HEK293 (cell line): ENCODE measurements around the gene BIRC5.

Experiments
- BCL11B ChIP-seq: fragments of 450-650 bp; formaldehyde crosslinking; IDR thresholded peaks from 2 replicates; pipeline ENCODE4 v1.5.1; 2016; ENCODE audit warnings: low read depth, missing biosample characterization, missing genetic modification characterization
- HIC1 ChIP-seq: fragments of 450-650 bp; formaldehyde crosslinking; IDR thresholded peaks from 2 replicates; pipeline ENCODE4 v1.5.1; 2016; ENCODE audit warnings: missing biosample characterization, missing genetic modification characterization
- IKZF3 ChIP-seq: fragments of 450-650 bp; IDR thresholded peaks from 2 replicates; pipeline ENCODE4 v1.5.0; 2018; ENCODE audit warnings: missing biosample characterization, mild to moderate bottlenecking, missing genetic modification characterization, moderate library complexity
- KLF10 ChIP-seq: fragments of 450-650 bp; IDR thresholded peaks from 2 replicates; pipeline ENCODE4 v1.5.1; 2018; ENCODE audit warnings: missing biosample characterization, mild to moderate bottlenecking, missing genetic modification characterization
- SALL2 ChIP-seq: fragments of 450-650 bp; formaldehyde crosslinking; IDR thresholded peaks from 2 replicates; pipeline ENCODE4 v1.5.0; 2017; ENCODE audit warnings: missing biosample characterization, mild to moderate bottlenecking, missing genetic modification characterization, borderline replicate concordance
- TRIM28 ChIP-seq: IDR thresholded peaks from 2 replicates; pipeline ENCODE4 v1.6.1; 2011; ENCODE audit warnings: low read length, control low read depth, borderline replicate concordance
- WT1 ChIP-seq: fragments of 450-650 bp; formaldehyde crosslinking; IDR thresholded peaks from 2 replicates; pipeline ENCODE4 v1.5.1; 2016; ENCODE audit warnings: missing biosample characterization, missing genetic modification characterization
- ZBTB6 ChIP-seq: fragments of 450-650 bp; formaldehyde crosslinking; IDR thresholded peaks from 2 replicates; pipeline ENCODE4 v1.5.1; 2017; ENCODE audit warnings: missing biosample characterization, missing genetic modification characterization
- ZBTB8A ChIP-seq: fragments of 450-650 bp; formaldehyde crosslinking; IDR thresholded peaks from 2 replicates; pipeline ENCODE4 v1.5.1; 2016; ENCODE audit warnings: missing biosample characterization, missing genetic modification characterization
- ZFP69B ChIP-seq: fragments of 450-650 bp; formaldehyde crosslinking; IDR thresholded peaks from 2 replicates; pipeline ENCODE4 v1.5.1; 2016; ENCODE audit warnings: missing biosample characterization, missing genetic modification characterization
- ZIC2 ChIP-seq: fragments of 450-650 bp; formaldehyde crosslinking; IDR thresholded peaks from 2 replicates; pipeline ENCODE4 v1.5.1; 2016; ENCODE audit warnings: missing biosample characterization, missing genetic modification characterization
- ZNF121 ChIP-seq: fragments of 450-650 bp; formaldehyde crosslinking; IDR thresholded peaks from 2 replicates; pipeline ENCODE4 v1.5.1; 2016; ENCODE audit warnings: missing biosample characterization, missing genetic modification characterization
- ZNF19 ChIP-seq: fragments of 450-650 bp; formaldehyde crosslinking; IDR thresholded peaks from 2 replicates; pipeline ENCODE4; 2016; ENCODE audit warnings: missing biosample characterization, missing genetic modification characterization, low read depth
- ZNF2 ChIP-seq: fragments of 450-650 bp; formaldehyde crosslinking; IDR thresholded peaks from 2 replicates; pipeline ENCODE4 v1.5.1; 2016; ENCODE audit warnings: missing biosample characterization, missing genetic modification characterization
- ZNF274 ChIP-seq, 2 experiments: fragments of 200-500 bp in 1 of 2; fragments of 450-650 bp in 1 of 2; sonication (Bioruptor generic) in 1 of 2; formaldehyde crosslinking in 1 of 2; IDR thresholded peaks; 2 replicates each; pipeline versions ENCODE4 v1.5.1 to v1.6.1; 2014 to 2016; ENCODE audit warnings: borderline replicate concordance in 1 of 2, inconsistent platforms in 1 of 2, low read length in 1 of 2, missing biosample characterization in 1 of 2, missing genetic modification characterization in 1 of 2
- ZNF404 ChIP-seq: fragments of 450-650 bp; formaldehyde crosslinking; IDR thresholded peaks from 2 replicates; pipeline ENCODE4 v1.5.1; 2017; ENCODE audit warnings: missing biosample characterization, missing genetic modification characterization
- ZNF473 ChIP-seq: fragments of 450-650 bp; formaldehyde crosslinking; IDR thresholded peaks from 2 replicates; pipeline ENCODE4 v1.5.1; 2017; ENCODE audit warnings: missing biosample characterization, missing genetic modification characterization
- ZNF514 ChIP-seq: fragments of 450-650 bp; formaldehyde crosslinking; IDR thresholded peaks from 2 replicates; pipeline ENCODE4 v1.5.1; 2016; ENCODE audit warnings: missing biosample characterization, missing genetic modification characterization
- ZNF521 ChIP-seq: fragments of 450-650 bp; formaldehyde crosslinking; IDR thresholded peaks from 2 replicates; pipeline ENCODE4 v1.5.1; 2017; ENCODE audit warnings: missing biosample characterization, mild to moderate bottlenecking, missing genetic modification characterization
- ZNF529 ChIP-seq: fragments of 450-650 bp; formaldehyde crosslinking; IDR thresholded peaks from 2 replicates; pipeline ENCODE4 v1.5.1; 2017; ENCODE audit warnings: missing genetic modification characterization, missing biosample characterization; ENCODE audit not compliant: insufficient replicate concordance
- ZNF558 ChIP-seq: fragments of 450-650 bp; formaldehyde crosslinking; IDR thresholded peaks from 2 replicates; pipeline ENCODE4 v1.5.1; 2016; ENCODE audit warnings: missing biosample characterization, missing genetic modification characterization
- ZNF560 ChIP-seq: fragments of 450-650 bp; formaldehyde crosslinking; IDR thresholded peaks from 2 replicates; pipeline ENCODE4 v1.5.1; 2017; ENCODE audit warnings: missing biosample characterization, missing genetic modification characterization, borderline replicate concordance
- ZNF561 ChIP-seq: fragments of 450-650 bp; IDR thresholded peaks from 2 replicates; pipeline ENCODE4 v1.5.1; 2018; ENCODE audit warnings: missing biosample characterization, missing genetic modification characterization, borderline replicate concordance
- ZNF571 ChIP-seq: fragments of 450-650 bp; formaldehyde crosslinking; IDR thresholded peaks from 2 replicates; pipeline ENCODE4 v1.5.0; 2017; ENCODE audit warnings: missing biosample characterization, missing genetic modification characterization
- ZNF585B ChIP-seq: fragments of 450-650 bp; formaldehyde crosslinking; IDR thresholded peaks from 2 replicates; pipeline ENCODE4 v1.5.1; 2016; ENCODE audit warnings: missing biosample characterization, missing genetic modification characterization
- ZNF596 ChIP-seq: fragments of 450-650 bp; IDR thresholded peaks from 2 replicates; pipeline ENCODE4 v1.5.0; 2018; ENCODE audit warnings: missing biosample characterization, mild to moderate bottlenecking, missing genetic modification characterization, moderate library complexity
- ZNF623 ChIP-seq: fragments of 450-650 bp; formaldehyde crosslinking; IDR thresholded peaks from 2 replicates; pipeline ENCODE4 v1.5.1; 2016; ENCODE audit warnings: missing biosample characterization, missing genetic modification characterization
- ZNF670 ChIP-seq: fragments of 450-650 bp; formaldehyde crosslinking; IDR thresholded peaks from 2 replicates; pipeline ENCODE4 v1.5.1; 2016; ENCODE audit warnings: missing biosample characterization, missing genetic modification characterization, low read depth
- ZNF677 ChIP-seq: fragments of 450-650 bp; IDR thresholded peaks from 2 replicates; pipeline ENCODE4 v1.5.0; 2018; ENCODE audit warnings: missing biosample characterization, mild to moderate bottlenecking, missing genetic modification characterization, moderate library complexity
- ZNF707 ChIP-seq: fragments of 450-650 bp; formaldehyde crosslinking; IDR thresholded peaks from 2 replicates; pipeline ENCODE4 v1.5.1; 2016; ENCODE audit warnings: missing biosample characterization, missing genetic modification characterization
- ZNF747 ChIP-seq: fragments of 450-650 bp; formaldehyde crosslinking; IDR thresholded peaks from 2 replicates; pipeline ENCODE4 v1.5.1; 2016; ENCODE audit warnings: missing biosample characterization, missing genetic modification characterization
- ZNF76 ChIP-seq: fragments of 450-650 bp; formaldehyde crosslinking; IDR thresholded peaks from 2 replicates; pipeline ENCODE4; 2016; ENCODE audit warnings: low read depth, missing biosample characterization, missing genetic modification characterization, borderline replicate concordance
- ZXDB ChIP-seq: fragments of 450-650 bp; formaldehyde crosslinking; IDR thresholded peaks from 2 replicates; pipeline ENCODE4 v1.5.1; 2016; ENCODE audit warnings: missing biosample characterization, missing genetic modification characterization
- TF ChIP-seq, protein P1 (sequence below): fragments of 450-650 bp; formaldehyde crosslinking; IDR thresholded peaks from 2 replicates; pipeline ENCODE4; 2016; ENCODE audit warnings: missing biosample characterization, missing genetic modification characterization
- TF ChIP-seq, protein P2 (sequence below): fragments of 450-650 bp; formaldehyde crosslinking; IDR thresholded peaks from 2 replicates; pipeline ENCODE4 v1.5.1; 2016; ENCODE audit warnings: missing biosample characterization, missing genetic modification characterization

BIRC5 gene

DNA sequence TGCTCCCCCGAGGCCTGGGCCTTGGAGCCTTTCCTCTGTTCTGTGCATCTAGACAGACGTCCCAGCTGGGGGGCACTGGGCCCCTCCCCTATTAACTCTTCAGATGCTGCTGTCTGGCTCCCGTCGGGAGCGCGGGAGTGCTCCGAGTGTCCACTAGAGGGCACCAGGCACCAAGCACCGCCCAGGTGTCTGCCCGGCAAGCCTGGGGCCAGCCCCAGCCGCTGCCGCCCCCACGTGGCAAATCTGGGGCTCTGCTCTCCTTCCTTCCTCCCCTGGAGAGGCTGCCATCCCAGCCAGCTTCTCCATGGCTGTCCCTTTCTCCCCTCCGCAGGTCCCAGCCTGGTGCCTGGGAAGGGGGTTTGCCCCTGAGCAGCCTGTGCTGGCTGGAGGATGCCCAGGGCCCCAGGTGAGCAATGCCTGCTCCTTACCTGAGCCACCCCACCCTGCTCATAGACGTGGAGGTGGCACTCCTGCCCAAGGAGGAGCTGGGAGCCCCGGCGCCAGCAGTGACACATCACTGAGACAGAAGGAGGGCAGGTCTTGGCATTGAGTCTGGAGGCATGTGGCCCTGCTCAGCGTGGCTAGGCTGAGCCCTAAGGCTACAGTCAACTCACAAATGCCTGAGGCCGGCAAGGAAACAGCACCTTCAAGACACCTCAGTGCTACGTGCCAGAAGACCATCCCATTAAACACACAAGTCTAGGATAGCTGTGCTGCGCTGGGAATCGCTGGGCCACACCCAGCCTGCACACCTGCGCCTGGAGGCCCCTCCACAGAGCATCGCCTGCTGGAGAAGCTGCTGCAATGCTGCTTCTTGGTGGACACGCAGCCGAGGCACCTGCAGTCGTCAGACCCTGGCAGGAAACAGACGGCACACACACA, 37.1 kb downstream of the BIRC5 start (continued):
- no peak for TF ChIP-seq ZNF514
- 0 out of 2 replicates have a peak, but pooled peaks have one; percentile 9 for TF ChIP-seq ZNF596 (tag by site-specific recombination)
- TF ChIP-seq ZNF560 (tag by site-specific recombination), result no peak
- TF ChIP-seq ZNF677 (tag by site-specific recombination), result no peak
- peak; percentile 16; the same call in 1 of the 2 replicates for TF ChIP-seq ZNF623
- TF ChIP-seq ZBTB6 (tag by site-specific recombination), result no peak
- no peak for TF ChIP-seq ZNF274 (IDR thresholded peaks at IDR 0.05; ENCODE audit: low read length)
- no peak for TF ChIP-seq ZNF274 (tag by site-specific recombination; IDR thresholded peaks at IDR 0.05; ENCODE audit: borderline replicate concordance)
- no peak for TF ChIP-seq ZNF529 (tag by site-specific recombination)
- TF ChIP-seq ZIC2 (tag by site-specific recombination), result peak; percentile 54; the same call in 1 of the 2 replicates
- TF ChIP-seq ZNF571 (tag by site-specific recombination), result no peak
- TF ChIP-seq ZNF747, result no peak
- TF ChIP-seq ZNF404 (tag by site-specific recombination), result no peak
- TF ChIP-seq ZFP69B (tag by site-specific recombination), result 0 out of 2 replicates have a peak, but pooled peaks have one; percentile 64
- no peak for TF ChIP-seq ZNF558 (tag by site-specific recombination)
- no peak for TF ChIP-seq ZNF707
- TF ChIP-seq, protein P1, sequence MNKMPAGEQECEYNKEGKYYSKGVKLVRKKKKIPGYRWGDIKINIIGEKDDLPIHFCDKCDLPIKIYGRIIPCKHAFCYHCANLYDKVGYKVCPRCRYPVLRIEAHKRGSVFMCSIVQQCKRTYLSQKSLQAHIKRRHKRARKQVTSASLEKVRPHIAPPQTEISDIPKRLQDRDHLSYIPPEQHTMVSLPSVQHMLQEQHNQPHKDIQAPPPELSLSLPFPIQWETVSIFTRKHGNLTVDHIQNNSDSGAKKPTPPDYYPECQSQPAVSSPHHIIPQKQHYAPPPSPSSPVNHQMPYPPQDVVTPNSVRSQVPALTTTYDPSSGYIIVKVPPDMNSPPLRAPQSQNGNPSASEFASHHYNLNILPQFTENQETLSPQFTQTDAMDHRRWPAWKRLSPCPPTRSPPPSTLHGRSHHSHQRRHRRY (tag by site-specific recombination), result no peak
- TF ChIP-seq ZNF521 (tag by site-specific recombination), result no peak
- TF ChIP-seq KLF10 (tag by site-specific recombination), result 0 out of 2 replicates have a peak, but pooled peaks have one; percentile 51
- TF ChIP-seq ZNF2 (tag by site-specific recombination), result peak; percentile 93
- TF ChIP-seq ZNF473 (tag by site-specific recombination), result no peak
- peak; percentile 64 for TF ChIP-seq ZBTB8A (tag by site-specific recombination)
- no peak; the same call in 1 of the 2 replicates for TF ChIP-seq WT1 (tag by site-specific recombination)
- peak; percentile 68; the same call in 1 of the 2 replicates for TF ChIP-seq ZNF561 (tag by site-specific recombination)
- TF ChIP-seq ZNF121 (tag by site-specific recombination), result no peak
- peak; percentile 49; the same call in 1 of the 2 replicates for TF ChIP-seq ZNF76
- TF ChIP-seq ZNF670 (tag by site-specific recombination), result no peak
- TF ChIP-seq, protein P2, sequence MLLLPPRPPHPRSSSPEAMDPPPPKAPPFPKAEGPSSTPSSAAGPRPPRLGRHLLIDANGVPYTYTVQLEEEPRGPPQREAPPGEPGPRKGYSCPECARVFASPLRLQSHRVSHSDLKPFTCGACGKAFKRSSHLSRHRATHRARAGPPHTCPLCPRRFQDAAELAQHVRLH (tag by site-specific recombination), result no peak
- no peak for TF ChIP-seq SALL2
- no peak for TF ChIP-seq BCL11B (tag by site-specific recombination)
- TF ChIP-seq IKZF3 (tag by site-specific recombination), result peak; percentile 74
- no peak for TF ChIP-seq ZNF19 (tag by site-specific recombination)
- peak; percentile 57; the same call in 1 of the 2 replicates for TF ChIP-seq HIC1 (tag by site-specific recombination)
- TF ChIP-seq ZXDB (tag by site-specific recombination), result no peak; the same call in 1 of the 2 replicates
- no peak for TF ChIP-seq ZNF585B
- TF ChIP-seq TRIM28, result no peak
